ENCODE results near the gene SLC37A2. TPM values are rescaled to one million over a fixed set of nuclear protein-coding genes. Genes with fewer than 3 reads are reported as not detected.

SLC37A2 gene
- polyA plus RNA-seq, 1 donor (not counting 4 experiments of a cell fraction or from before 2014, with no cell fraction given): 21.0 TPM

DNA sequence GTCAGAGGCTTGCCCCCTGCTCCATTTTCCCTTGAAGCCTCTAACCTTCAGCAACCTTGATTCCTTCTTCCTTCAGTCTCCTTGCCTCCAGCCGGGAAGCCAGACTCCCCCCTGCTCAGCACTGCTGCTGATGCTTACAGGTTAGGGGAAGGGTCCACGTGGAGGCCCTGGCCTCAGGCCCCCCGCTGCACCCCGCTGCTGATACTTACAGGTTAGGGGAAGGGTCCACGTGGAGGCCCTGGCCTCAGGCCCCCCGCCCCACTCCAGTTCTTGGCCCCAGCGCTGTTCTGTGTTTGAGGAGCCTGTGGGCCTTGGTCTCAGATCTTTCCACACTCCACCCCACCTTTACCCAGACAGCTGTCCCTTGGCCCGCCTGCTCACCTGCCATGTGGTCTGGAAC, 75.9 kb downstream of the SLC37A2 start:
- Histone ChIP-seq H3K4me3 (ENCODE audit: control insufficient read depth in 2 of 3, extremely low read depth in 1 of 3, insufficient read depth in 2 of 3, low read depth in 1 of 3, low read length in 3 of 3) (no peak overlapping the region), H3K27me3 (ENCODE audit: control insufficient read depth, extremely low read depth, insufficient read depth, low read length) (peaks cover 12% of the 10 kb centered on the region), H3K9ac (ENCODE audit: control insufficient read depth, extremely low read depth, insufficient read depth, low read length) (no peak overlapping the region), H3K9me3 (ENCODE audit: control insufficient read depth, low read depth, low read length) (no peaks in the 10 kb centered on the region), H2AFZ (ENCODE audit: control insufficient read depth, low read length) (no peak overlapping the region), H3K9me1 (ENCODE audit: control insufficient read depth, extremely low read depth, insufficient read depth, low read length) (no peaks in the 10 kb centered on the region), H3K27ac (ENCODE audit: control insufficient read depth, insufficient read depth, low read length) (no peak overlapping the region), H3K4me1 (ENCODE audit: control insufficient read depth, extremely low read depth, insufficient read depth, low read length) (no peaks in the 10 kb centered on the region), H3K36me3 (ENCODE audit: control insufficient read depth in 2 of 2, extremely low read depth in 1 of 2, insufficient read depth in 2 of 2, low read length in 2 of 2) (no peaks in the 10 kb centered on the region), H3K4me2 (ENCODE audit: control insufficient read depth, extremely low read depth, insufficient read depth, low read depth, low read length) (no peak overlapping the region), H3K79me2 (ENCODE audit: control insufficient read depth, insufficient read depth, low read length) (no peaks in the 10 kb centered on the region), H4K20me1 (ENCODE audit: control insufficient read depth, extremely low read depth, insufficient read depth, low read length) (no peaks in the 10 kb centered on the region)
- DNase-seq (ENCODE audit: low read depth, low spot score) (no peak), FAIRE-seq (no peak)
- TF ChIP-seq, protein P1, sequence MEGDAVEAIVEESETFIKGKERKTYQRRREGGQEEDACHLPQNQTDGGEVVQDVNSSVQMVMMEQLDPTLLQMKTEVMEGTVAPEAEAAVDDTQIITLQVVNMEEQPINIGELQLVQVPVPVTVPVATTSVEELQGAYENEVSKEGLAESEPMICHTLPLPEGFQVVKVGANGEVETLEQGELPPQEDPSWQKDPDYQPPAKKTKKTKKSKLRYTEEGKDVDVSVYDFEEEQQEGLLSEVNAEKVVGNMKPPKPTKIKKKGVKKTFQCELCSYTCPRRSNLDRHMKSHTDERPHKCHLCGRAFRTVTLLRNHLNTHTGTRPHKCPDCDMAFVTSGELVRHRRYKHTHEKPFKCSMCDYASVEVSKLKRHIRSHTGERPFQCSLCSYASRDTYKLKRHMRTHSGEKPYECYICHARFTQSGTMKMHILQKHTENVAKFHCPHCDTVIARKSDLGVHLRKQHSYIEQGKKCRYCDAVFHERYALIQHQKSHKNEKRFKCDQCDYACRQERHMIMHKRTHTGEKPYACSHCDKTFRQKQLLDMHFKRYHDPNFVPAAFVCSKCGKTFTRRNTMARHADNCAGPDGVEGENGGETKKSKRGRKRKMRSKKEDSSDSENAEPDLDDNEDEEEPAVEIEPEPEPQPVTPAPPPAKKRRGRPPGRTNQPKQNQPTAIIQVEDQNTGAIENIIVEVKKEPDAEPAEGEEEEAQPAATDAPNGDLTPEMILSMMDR (optimal IDR thresholded peaks at IDR 0.05 in 1 of 3, IDR thresholded peaks at IDR 0.05 in 1 of 3, conservative IDR thresholded peaks at IDR 0.05 in 1 of 3; ENCODE audit: extremely low read depth in 1 of 3, insufficient read depth in 2 of 3, low read length in 3 of 3): no peak
- TF ChIP-seq EZH2 (IDR thresholded peaks at IDR 0.05; ENCODE audit: low read length): no peak
- dilution Hi-C loops (cut with MboI; ENCODE audit: extremely low pct_ligation_motif_present, low sequenced_read_pairs): no loop called here

DNA sequence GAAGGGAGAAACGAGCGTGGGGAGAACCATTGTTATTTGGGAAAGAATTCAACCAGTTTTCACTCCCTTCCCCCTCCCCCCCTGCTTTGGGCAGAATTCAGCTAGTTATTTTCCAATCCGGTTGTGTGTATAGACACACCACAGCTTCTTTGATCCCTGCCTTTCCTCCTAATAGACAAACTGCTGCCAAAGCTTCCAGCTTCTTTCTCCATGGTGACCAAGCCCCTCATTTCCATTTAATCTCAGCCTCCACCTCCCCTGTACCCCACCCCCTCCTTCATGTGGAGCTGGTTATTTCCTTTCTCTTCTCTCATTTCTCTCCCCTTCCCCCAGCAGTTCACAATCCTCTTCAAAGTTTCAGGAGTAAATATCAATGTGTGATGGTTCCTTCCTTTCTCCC, 76.7 kb downstream of the SLC37A2 start:
- dilution Hi-C loops (cut with MboI; ENCODE audit: extremely low pct_ligation_motif_present, low sequenced_read_pairs): no loop called here
- FAIRE-seq (no peak), DNase-seq (ENCODE audit: low read depth, low spot score) (no peak)
- Histone ChIP-seq H3K4me3 (ENCODE audit: control insufficient read depth in 2 of 3, extremely low read depth in 1 of 3, insufficient read depth in 2 of 3, low read depth in 1 of 3, low read length in 3 of 3) (no peak overlapping the region), H3K9me3 (ENCODE audit: control insufficient read depth, low read depth, low read length) (no peaks in the 10 kb centered on the region), H3K79me2 (ENCODE audit: control insufficient read depth, insufficient read depth, low read length) (no peaks in the 10 kb centered on the region), H3K27ac (ENCODE audit: control insufficient read depth, insufficient read depth, low read length) (no peak overlapping the region), H3K4me1 (ENCODE audit: control insufficient read depth, extremely low read depth, insufficient read depth, low read length) (no peaks in the 10 kb centered on the region), H2AFZ (ENCODE audit: control insufficient read depth, low read length) (no peak overlapping the region), H3K9me1 (ENCODE audit: control insufficient read depth, extremely low read depth, insufficient read depth, low read length) (no peaks in the 10 kb centered on the region), H3K27me3 (ENCODE audit: control insufficient read depth, extremely low read depth, insufficient read depth, low read length) (peaks cover 13% of the 10 kb centered on the region), H3K36me3 (ENCODE audit: control insufficient read depth in 2 of 2, extremely low read depth in 1 of 2, insufficient read depth in 2 of 2, low read length in 2 of 2) (no peaks in the 10 kb centered on the region), H3K4me2 (ENCODE audit: control insufficient read depth, extremely low read depth, insufficient read depth, low read depth, low read length) (no peak overlapping the region), H3K9ac (ENCODE audit: control insufficient read depth, extremely low read depth, insufficient read depth, low read length) (no peak overlapping the region), H4K20me1 (ENCODE audit: control insufficient read depth, extremely low read depth, insufficient read depth, low read length) (no peaks in the 10 kb centered on the region)
- TF ChIP-seq EZH2 (IDR thresholded peaks at IDR 0.05; ENCODE audit: low read length): no peak
- TF ChIP-seq, protein P1 (optimal IDR thresholded peaks at IDR 0.05 in 1 of 3, IDR thresholded peaks at IDR 0.05 in 1 of 3, conservative IDR thresholded peaks at IDR 0.05 in 1 of 3; ENCODE audit: extremely low read depth in 1 of 3, insufficient read depth in 2 of 3, low read length in 3 of 3): no peak

Other genes starting within 250 kb of the SLC37A2 start
- 13.6 to 19.2 TPM (median 17.0 TPM) in 3 replicates for gene ROBO3, start 197.9 kb upstream of the SLC37A2 start, polyA plus RNA-seq
- gene ROBO4, start 165.4 kb upstream of the SLC37A2 start, polyA plus RNA-seq: 0.94 to 2.3 TPM (median 0.98 TPM) in 3 replicates
- not detected in 3 replicates for gene HEPN1, start 144.1 kb upstream of the SLC37A2 start, polyA plus RNA-seq
- not detected in 3 replicates for gene HEPACAM, start 127.3 kb upstream of the SLC37A2 start, polyA plus RNA-seq
- gene CCDC15, start 109.1 kb upstream of the SLC37A2 start, polyA plus RNA-seq: 0.77 to 2.0 TPM (median 1.4 TPM) in 3 replicates
- 21.0 to 35.9 TPM (median 34.2 TPM) in 3 replicates for gene TMEM218, start 48.3 kb downstream of the SLC37A2 start, polyA plus RNA-seq
- 0.03 to 0.05 TPM (median 0.03 TPM) in 3 replicates for gene PKNOX2, start 101.4 kb downstream of the SLC37A2 start, polyA plus RNA-seq

Measured in keratinocyte (primary cell).